NOMO-1 treated with dmso at 0.1 percent for 144 hours (cell line): ENCODE data around the gene BTNL8.

Experiments
- DNase-seq: peaks from one replicate; lab custom pipeline; 2025; ENCODE audit not compliant: unreplicated experiment; lab: John Stamatoyannopoulos, UW

The BTNL8 gene, protein sequence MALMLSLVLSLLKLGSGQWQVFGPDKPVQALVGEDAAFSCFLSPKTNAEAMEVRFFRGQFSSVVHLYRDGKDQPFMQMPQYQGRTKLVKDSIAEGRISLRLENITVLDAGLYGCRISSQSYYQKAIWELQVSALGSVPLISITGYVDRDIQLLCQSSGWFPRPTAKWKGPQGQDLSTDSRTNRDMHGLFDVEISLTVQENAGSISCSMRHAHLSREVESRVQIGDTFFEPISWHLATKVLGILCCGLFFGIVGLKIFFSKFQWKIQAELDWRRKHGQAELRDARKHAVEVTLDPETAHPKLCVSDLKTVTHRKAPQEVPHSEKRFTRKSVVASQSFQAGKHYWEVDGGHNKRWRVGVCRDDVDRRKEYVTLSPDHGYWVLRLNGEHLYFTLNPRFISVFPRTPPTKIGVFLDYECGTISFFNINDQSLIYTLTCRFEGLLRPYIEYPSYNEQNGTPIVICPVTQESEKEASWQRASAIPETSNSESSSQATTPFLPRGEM

DNA sequence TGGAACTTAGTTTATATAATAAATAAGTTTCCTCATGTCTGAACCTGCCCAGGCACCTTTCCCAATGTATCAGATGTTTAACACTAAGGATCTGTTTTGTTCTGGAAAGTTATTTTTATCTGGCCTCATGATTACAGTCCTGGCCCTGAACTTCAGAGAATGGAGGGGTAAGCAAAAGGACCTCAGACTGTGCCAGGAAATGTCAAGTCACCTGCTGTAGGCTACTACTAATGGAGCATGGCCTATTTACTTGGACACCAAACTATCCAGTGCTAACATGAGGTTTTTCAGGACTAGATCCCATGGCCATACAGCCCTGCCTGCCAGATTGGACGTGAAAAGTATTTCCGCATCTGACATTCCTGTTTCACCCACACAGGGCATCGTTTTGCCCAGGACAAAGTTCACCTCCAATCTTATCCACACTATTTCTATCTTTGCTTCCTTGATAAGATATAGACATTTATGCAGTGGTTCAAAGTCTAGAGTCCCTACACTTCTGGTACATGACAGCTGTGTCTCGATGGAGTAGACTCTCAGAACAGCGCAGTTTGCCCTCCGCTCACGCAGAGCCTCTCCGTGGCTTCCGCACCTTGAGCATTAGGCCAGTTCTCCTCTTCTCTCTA lies at the start of gene BTNL8:
Gene BTNL8, plus strand, starts transcription at position 539 of the 626 bp plus-strand sequence. CDS start 152 bp downstream, outside the sequence.
- no peak for DNase-seq

GRCh38 chr5:180849827-180850226 lies 49.1 kb upstream of the BTNL8 start:
- no peak for DNase-seq

- DNase-seq = no peak
These were observed 48.4 kb upstream of the BTNL8 start for GRCh38 chr5:180850434-180851078.

DNA sequence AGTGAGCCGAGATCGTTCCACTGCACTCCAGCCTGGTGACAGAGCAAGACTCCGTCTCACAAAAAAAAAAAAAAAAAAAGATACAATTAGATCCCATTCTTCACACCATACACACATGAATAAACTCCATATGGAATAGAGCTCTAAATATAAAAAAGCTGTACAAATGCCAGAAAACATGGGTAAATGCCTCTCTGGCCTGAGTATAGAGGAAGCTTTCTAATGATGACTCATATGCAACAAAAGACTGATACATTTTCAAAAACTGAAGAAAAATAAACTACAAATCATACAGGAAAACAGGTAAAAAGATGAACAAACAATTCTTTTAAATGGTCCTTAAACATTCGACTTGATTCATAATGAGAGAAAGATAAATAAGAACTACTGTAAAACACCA lies 46.5 kb upstream of the BTNL8 start:
- DNase-seq = no peak

- DNase-seq = no peak
These were observed 45.7 kb upstream of the BTNL8 start for GRCh38 chr5:180853121-180853847.

GRCh38 chr5:180853848-180854176 lies 45.1 kb upstream of the BTNL8 start:
- DNase-seq = no peak

GRCh38 chr5:180858586-180858985 lies 40.4 kb upstream of the BTNL8 start:
- no peak for DNase-seq

- DNase-seq = peak; percentile 41
These were observed 38.6 kb upstream of the BTNL8 start for GRCh38 chr5:180860273-180860886.

- DNase-seq = peak; percentile 89
These were observed 37.8 kb upstream of the BTNL8 start, which contains the start of gene ZFP62 for GRCh38 chr5:180860887-180861822. ZFP62 (minus strand) TSS chr5:180861276; CDS start chr5:180861219, 57 bp downstream.

GRCh38 chr5:180862645-180863044 lies 36.3 kb upstream of the BTNL8 start:
- no peak for DNase-seq

DNA sequence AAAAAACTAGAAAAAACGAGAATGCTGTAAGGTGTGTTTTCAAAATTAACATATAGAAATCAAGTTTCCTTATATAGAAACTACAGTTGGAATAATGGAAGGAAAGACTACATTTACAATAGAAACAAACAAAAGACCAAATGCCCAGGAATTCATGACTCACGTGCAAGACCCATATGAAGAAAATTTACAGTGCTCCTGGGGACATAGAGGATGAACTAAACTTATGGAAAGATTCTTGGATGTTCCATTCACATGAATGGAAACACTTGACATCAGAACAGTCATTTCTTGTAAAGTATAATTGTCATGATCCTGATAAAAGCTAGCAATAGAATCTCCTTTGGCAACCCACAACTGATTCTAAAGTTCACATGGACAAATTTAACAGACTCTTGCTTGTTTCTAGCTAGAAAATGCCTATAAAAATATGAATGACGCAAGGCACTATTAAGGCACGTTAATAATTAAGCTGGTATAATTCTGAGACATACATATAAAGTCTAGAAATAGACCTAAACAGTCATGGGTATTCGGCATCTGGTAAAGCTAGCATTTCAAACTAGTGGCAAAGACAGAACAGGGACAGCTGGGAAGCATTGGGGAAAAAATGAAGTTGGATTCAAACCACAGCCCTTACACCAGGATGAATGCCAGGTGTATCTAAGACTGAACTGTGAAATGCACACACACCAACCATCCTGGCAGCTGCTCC lies 32.8 kb upstream of the BTNL8 start:
- DNase-seq = no peak

- no peak for DNase-seq
These were observed 32.0 kb upstream of the BTNL8 start for GRCh38 chr5:180866985-180867384.

GRCh38 chr5:180868960-180869359 lies 30.0 kb upstream of the BTNL8 start:
- DNase-seq = peak; percentile 28

GRCh38 chr5:180869587-180869986 lies 29.4 kb upstream of the BTNL8 start:
- no peak for DNase-seq

DNA sequence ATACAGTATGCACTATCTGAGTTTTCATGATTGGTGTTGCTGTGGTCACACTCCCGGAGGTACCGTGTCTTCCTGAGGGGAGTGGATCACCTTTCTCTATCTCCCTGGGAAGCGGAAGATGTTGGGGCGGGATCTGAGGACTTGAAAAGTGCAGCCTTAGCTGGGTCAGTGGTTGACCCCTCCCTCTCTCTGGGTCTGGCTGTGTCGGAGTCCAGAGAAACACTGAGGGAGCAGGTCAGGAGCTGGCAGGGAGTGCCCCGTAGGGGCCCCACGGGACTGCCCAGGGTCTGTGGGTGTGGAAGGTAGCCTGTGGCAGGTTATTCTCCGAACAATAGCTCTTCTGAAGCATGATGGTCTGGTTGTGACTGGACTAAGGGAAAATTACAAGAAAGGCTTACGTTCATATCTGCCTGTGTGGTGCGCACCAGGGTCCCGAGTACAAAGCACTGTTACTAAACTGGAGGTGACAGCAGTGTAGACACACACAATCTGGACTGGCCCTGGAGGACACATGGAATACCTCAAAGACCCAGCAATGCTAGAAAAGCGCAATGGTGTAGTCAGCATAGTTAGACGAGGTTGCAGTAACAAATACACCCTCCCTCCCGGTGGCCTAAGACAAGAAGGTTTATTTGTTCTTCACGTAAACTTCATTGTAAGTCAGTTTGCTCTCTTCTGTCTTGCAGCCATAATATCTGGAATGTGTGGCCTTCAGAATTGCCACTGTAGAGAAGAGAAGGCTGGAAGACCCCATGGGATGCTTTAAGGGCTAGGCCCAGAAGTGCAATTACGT lies 28.5 kb upstream of the BTNL8 start:
- no peak for DNase-seq

DNA sequence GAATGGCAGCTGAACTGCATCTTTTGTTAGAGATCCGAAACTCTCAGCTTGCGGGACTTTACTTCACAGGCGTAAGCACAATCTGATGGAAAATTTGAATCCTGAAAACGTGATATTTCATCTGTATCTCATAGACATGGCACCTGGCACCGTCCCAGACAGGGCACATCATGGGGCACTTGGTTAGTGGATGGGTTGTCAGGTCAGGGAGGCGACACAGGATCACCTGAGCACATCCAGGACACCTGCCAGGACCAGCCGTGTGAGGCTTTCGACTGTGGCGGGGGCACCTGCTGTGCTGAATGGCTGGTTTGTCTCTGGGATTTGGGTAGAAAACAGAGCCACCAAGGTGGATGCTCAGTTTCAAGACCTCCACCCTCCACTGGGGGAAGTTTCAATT lies 26.5 kb upstream of the BTNL8 start:
- no peak for DNase-seq

DNA sequence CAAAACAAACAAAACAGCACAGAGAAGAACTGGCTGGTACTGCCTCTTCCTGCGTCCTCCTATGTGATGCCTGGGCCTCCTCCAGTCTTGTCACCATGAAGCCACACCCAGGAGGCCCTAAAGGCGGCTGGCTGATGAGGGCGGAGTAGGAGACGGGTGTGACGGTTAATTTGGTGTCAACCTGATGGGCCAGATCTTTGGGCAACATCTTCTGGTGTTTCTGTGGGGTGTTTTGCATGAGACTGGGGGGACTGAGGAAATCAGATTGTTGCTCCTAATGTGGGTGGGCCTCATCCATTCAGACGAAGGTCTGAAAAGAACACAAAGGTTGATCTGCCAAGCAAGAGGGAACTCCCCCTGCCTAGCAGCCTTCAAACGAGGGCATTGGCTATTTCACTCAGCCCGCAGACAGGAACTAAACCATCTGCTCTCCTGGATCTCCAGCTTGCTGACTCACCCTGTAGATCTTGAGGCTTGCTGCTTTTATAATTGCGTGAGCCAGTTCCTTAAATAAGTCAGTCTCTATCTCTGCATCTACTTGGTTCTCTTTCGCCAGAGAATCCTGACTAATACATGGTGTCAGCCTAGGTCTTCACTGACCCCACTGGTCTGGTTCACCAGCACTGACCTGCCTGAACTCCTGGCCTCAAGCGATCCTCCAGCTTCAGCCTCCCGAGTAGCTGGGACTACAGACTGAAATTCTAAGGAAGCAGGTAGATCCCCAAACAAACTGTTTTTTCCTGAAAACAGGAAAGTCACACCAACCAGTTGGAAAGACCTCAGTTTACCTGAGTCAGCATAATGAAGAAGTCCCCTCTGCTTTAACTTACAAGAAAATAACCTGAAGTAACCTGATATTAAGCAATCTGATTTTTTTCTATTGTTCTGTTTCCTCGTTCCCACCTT lies 25.1 kb upstream of the BTNL8 start:
- DNase-seq = peak; percentile 81
